Measurements from ENCODE around the gene ST6GALNAC1.

GRCh38 chr17:76640550-76641380 lies 2.8 kb downstream of the ST6GALNAC1 start:
- TF ChIP-seq CTCF (IDR thresholded peaks at IDR 0.05) = no peak
- TF ChIP-seq POLR2A (IDR thresholded peaks at IDR 0.05; ENCODE audit: low read depth) = no peak
- TF ChIP-seq EP300 (IDR thresholded peaks at IDR 0.05) = no peak
- no peak for TF ChIP-seq POLR2AphosphoS5 (IDR thresholded peaks at IDR 0.05)
